Spleen (tissue), 7 donors: ENCODE data around the gene EDIL3.
"Not testable (repeated sequence)": the region's sequence is repeated elsewhere in the genome, so short reads cannot be mapped to it uniquely, and the experiment has no call there.

Experiments used
- POLR2A ChIP-seq, 3 donors: fragments of 450-650 bp; IDR thresholded peaks; one replicate each; pipeline ENCODE4 v1.5.1; 2017; ENCODE audit warnings: antibody characterized with exemption in 3 of 3, mild to moderate bottlenecking in 1 of 3
- POLR2AphosphoS5 ChIP-seq, 3 donors: sonication (generic); formaldehyde crosslinking; IDR thresholded peaks; one replicate each; pipeline ENCODE4 v1.5.1; 2017; ENCODE audit warnings: antibody characterized with exemption in 3 of 3
- TF ChIP-seq, protein P1 (sequence below), 11 experiments: fragments of 200-600 bp in 7 of 11; fragments of 450-650 bp in 4 of 11; sonication (generic) in 4 of 11; IDR thresholded peaks in 8 of 11; conservative IDR thresholded peaks in 3 of 11; 1 replicate in 7 of 11; 2 replicates in 4 of 11; pipeline versions ENCODE4 v1.4.0 to v1.8.0; 2016 to 2021; ENCODE audit warnings: antibody characterized with exemption in 11 of 11, inconsistent platforms in 4 of 11, mild to moderate bottlenecking in 1 of 11
- donor health status: DM: no; HTN: no; CAD: no; lungs with moderate emphysema.
- donor health status: DM: no; HTN: no; CAD: no.
- donor health status: DM: no; HTN: no; CAD: no.

DNA sequence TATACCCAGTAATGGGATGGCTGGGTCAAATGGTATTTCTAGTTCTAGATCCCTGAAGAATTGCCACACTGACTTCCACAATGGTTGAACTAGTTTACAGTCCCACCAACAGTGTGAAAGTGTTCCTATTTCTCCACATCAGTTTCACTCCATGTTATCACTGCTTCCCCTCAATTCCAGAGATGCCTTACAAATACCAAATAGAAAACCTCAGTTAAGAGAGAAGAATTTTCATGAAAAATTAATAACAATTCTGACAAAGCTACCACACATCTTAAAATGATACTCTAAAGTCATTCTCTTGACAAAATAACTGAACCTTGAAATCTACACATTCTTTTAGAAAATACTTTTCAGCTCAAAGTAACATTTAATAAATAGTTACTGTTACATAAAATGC is 74.8 kb downstream of the EDIL3 start:
- TF ChIP-seq, protein P1, sequence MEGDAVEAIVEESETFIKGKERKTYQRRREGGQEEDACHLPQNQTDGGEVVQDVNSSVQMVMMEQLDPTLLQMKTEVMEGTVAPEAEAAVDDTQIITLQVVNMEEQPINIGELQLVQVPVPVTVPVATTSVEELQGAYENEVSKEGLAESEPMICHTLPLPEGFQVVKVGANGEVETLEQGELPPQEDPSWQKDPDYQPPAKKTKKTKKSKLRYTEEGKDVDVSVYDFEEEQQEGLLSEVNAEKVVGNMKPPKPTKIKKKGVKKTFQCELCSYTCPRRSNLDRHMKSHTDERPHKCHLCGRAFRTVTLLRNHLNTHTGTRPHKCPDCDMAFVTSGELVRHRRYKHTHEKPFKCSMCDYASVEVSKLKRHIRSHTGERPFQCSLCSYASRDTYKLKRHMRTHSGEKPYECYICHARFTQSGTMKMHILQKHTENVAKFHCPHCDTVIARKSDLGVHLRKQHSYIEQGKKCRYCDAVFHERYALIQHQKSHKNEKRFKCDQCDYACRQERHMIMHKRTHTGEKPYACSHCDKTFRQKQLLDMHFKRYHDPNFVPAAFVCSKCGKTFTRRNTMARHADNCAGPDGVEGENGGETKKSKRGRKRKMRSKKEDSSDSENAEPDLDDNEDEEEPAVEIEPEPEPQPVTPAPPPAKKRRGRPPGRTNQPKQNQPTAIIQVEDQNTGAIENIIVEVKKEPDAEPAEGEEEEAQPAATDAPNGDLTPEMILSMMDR (IDR thresholded peaks at IDR 0.05 in 8 of 11, conservative IDR thresholded peaks at IDR 0.05 in 3 of 11) = not testable (repeated sequence)
- TF ChIP-seq POLR2AphosphoS5, POLR2A (IDR thresholded peaks at IDR 0.05): not testable (repeated sequence)
